RWPE2 (cell line): ENCODE results near the gene SPEN.
A peak's percentile ranks its signal among the peaks of the same experiment; 100 is the strongest.

Experiments
- ATAC-seq: fragments of 200-7000 bp; cut with Tn5 transposase; 3 replicates; pipeline ENCODE4 v1.9.1; 2021; ENCODE audit warnings: low read depth
- DNase-seq: peaks from one replicate; pipeline ENCODE4 v3.0.0-alpha.2; 2020; ENCODE audit warnings: low spot score
- H3K27ac ChIP-seq: fragments of 450-650 bp; 2 replicates; pipeline ENCODE4 v1.5.1; 2017; ENCODE audit warnings: mild to moderate bottlenecking; ENCODE audit not compliant: poor library complexity, severe bottlenecking
- H3K27me3 ChIP-seq: fragments of 250-450 bp; sonication (Bioruptor Pico); 2 replicates; pipeline ENCODE4 v1.5.1; 2021; ENCODE audit warnings: mild to moderate bottlenecking, moderate library complexity; ENCODE audit not compliant: insufficient read depth, poor library complexity, severe bottlenecking
- H3K36me3 ChIP-seq: fragments of 250-450 bp; sonication (Bioruptor Pico); 2 replicates; pipeline ENCODE4 v1.5.1; 2020; ENCODE audit warnings: low read depth, mild to moderate bottlenecking, moderate library complexity
- H3K4me1 ChIP-seq: fragments of 250-450 bp; sonication (Bioruptor Pico); 2 replicates; pipeline ENCODE4 v1.5.1; 2021; ENCODE audit warnings: mild to moderate bottlenecking, moderate library complexity; ENCODE audit not compliant: insufficient read depth, poor library complexity, severe bottlenecking
- H3K4me3 ChIP-seq: fragments of 250-450 bp; sonication (Bioruptor Pico); 2 replicates; pipeline ENCODE4 v1.5.1; 2021; ENCODE audit warnings: mild to moderate bottlenecking, moderate library complexity; ENCODE audit not compliant: severe bottlenecking
- H3K9me3 ChIP-seq: fragments of 250-450 bp; sonication (Bioruptor Pico); 2 replicates; pipeline ENCODE4 v1.5.1; 2021; ENCODE audit warnings: mild to moderate bottlenecking, moderate library complexity; ENCODE audit not compliant: severe bottlenecking
- TF ChIP-seq, protein P1 (sequence below): fragments of 450-650 bp; IDR thresholded peaks from one replicate; pipeline ENCODE4 v1.5.1; 2017; ENCODE audit warnings: mild to moderate bottlenecking, moderate library complexity; ENCODE audit not compliant: poor library complexity, severe bottlenecking

SPEN gene

DNA sequence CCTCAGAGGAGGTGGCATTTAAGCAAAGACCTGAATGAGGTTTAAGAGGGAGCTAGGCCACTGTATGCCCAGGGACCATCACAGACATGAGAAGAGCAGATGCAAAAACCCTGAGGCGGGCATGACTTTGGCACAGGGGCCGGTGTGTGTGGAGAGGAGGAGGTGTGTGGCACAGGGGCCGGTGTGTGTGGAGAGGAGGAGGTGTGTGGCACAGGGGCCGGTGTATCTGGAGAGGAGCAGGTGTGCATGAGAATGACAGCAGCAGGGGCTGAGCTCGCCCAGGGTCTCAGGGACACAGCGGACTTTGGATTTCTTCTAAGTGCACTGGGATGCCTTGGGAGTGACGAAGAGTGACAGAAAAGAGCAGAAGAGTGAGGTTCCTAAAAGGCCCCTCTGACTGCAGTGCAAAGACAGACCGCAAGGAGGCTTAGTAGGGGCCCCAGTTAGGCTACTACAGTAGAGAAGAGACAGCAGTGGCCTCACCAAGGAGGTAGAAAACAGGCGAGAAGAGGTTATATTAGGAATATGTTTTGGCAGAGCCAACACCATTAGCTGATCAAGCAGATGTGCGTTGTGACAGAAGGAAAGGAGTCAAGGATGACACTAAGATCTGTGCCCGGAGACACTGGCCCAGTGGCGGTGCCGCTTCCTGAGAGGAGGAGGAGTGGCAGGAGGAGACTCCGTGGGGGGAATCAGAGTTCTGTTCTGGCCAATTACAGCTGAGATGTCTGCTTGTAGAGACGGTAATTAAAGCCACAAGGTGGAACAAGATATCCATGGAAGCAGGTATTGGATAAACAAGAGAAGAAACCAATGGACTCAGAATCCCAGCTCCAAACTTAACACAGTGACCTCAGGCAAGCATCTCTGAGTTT, 110.0 kb downstream of the SPEN start:
- Histone ChIP-seq H3K9me3 (no peaks in the 10 kb centered on the region), H3K27ac (peak overlapping the region; percentile 99), H3K4me3 (no peak overlapping the region), H3K36me3 (peaks cover 3% of the 10 kb centered on the region), H3K27me3 (no peaks in the 10 kb centered on the region), H3K4me1 (peaks cover 30% of the 10 kb centered on the region)
- TF ChIP-seq, protein P1, sequence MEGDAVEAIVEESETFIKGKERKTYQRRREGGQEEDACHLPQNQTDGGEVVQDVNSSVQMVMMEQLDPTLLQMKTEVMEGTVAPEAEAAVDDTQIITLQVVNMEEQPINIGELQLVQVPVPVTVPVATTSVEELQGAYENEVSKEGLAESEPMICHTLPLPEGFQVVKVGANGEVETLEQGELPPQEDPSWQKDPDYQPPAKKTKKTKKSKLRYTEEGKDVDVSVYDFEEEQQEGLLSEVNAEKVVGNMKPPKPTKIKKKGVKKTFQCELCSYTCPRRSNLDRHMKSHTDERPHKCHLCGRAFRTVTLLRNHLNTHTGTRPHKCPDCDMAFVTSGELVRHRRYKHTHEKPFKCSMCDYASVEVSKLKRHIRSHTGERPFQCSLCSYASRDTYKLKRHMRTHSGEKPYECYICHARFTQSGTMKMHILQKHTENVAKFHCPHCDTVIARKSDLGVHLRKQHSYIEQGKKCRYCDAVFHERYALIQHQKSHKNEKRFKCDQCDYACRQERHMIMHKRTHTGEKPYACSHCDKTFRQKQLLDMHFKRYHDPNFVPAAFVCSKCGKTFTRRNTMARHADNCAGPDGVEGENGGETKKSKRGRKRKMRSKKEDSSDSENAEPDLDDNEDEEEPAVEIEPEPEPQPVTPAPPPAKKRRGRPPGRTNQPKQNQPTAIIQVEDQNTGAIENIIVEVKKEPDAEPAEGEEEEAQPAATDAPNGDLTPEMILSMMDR = peak; percentile 10
- DNase-seq (no peak), ATAC-seq (no peak)

DNA sequence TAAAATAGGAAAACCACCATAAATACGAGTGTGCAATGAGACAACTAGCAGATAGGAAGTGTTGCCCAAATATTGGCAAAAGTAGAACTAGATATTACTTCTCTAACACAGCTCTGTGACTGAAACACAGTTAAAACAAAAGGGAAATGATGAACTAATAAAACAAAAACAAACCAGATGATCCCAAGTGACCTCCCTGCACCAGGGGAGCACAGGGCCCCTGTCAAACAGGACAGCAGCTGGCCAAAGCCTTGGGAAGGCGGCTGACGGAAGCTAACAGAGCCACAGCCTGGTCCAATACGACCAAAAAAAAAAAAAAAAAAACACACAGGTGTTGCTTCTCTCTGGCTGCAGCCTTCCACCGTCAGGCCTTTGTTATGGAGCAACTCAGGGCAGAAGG, 110.6 kb downstream of the SPEN start:
- Histone ChIP-seq H3K27ac (peak overlapping the region; percentile 99), H3K27me3 (no peaks in the 10 kb centered on the region), H3K36me3 (peaks cover 7% of the 10 kb centered on the region), H3K9me3 (no peaks in the 10 kb centered on the region), H3K4me1 (peaks cover 25% of the 10 kb centered on the region), H3K4me3 (no peak overlapping the region)
- DNase-seq (no peak), ATAC-seq (no peak)
- TF ChIP-seq, protein P1 = no peak

GRCh38 chr1:15958793-15959192, 111.3 kb downstream of the SPEN start:
- Histone ChIP-seq H3K9me3 (no peaks in the 10 kb centered on the region), H3K4me3 (no peak overlapping the region), H3K36me3 (peaks cover 3% of the 10 kb centered on the region), H3K27ac (peak overlapping the region; percentile 99), H3K4me1 (peaks cover 19% of the 10 kb centered on the region), H3K27me3 (no peaks in the 10 kb centered on the region)
- TF ChIP-seq, protein P1 = peak; percentile 39
- DNase-seq (no peak), ATAC-seq (no peak)

DNA sequence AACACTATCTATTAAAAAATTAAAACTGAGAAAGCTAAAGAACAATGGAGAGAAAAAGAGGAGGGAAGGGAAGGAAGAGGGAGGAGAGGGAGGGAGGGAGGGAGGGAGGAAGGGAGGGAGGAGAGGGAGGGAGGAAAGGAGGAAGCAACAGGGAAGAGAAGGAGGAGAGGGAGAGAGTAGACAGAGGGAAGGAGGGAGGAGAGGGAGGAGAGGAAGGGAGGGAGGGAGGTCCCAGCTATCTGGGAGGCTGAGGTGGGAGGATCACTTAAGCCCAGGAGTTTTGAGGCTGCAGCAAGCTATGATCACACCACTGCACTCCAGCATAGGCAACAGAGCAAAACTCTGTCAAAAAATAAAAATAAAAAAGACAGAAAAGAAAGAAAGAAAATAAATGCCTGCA, 111.9 kb downstream of the SPEN start:
- peaks cover 13% of the 10 kb centered on the region for H3K4me1 ChIP-seq
- ATAC-seq = no peak

More for the DNA sequence above, 111.9 kb downstream of the SPEN start:
- Histone ChIP-seq H3K27me3 (no peaks in the 10 kb centered on the region), H3K27ac (no peak overlapping the region), H3K4me3 (no peak overlapping the region), H3K36me3 (peaks cover 3% of the 10 kb centered on the region), H3K9me3 (no peaks in the 10 kb centered on the region)
- TF ChIP-seq, protein P1 = no peak
- DNase-seq = no peak
